GM13977 (cell line): Measurements from ENCODE around the gene NIPAL3.

Source experiments
- DNase-seq: peaks from one replicate; pipeline ENCODE4 v3.0.0; 2012; ENCODE audit warnings: low spot score
- in situ Hi-C: fragments of 300-500 bp; cut with MboI; formaldehyde crosslinking; loops from one replicate; pipeline ENCODE4 v1.12.0; 2022; ENCODE audit warnings: low sequenced_read_pairs, low pct_unique_long_range_greater_than_20kb, mixed read lengths, inconsistent platforms; ENCODE audit not compliant: unreplicated experiment
- TF ChIP-seq, protein P1 (sequence below): IDR thresholded peaks from 2 replicates; pipeline ENCODE4 v1.5.1; 2012; ENCODE audit warnings: mild to moderate bottlenecking, control low read depth; ENCODE audit not compliant: insufficient read depth; ENCODE audit errors: extremely low read depth, missing control alignments

Gene NIPAL3

DNA sequence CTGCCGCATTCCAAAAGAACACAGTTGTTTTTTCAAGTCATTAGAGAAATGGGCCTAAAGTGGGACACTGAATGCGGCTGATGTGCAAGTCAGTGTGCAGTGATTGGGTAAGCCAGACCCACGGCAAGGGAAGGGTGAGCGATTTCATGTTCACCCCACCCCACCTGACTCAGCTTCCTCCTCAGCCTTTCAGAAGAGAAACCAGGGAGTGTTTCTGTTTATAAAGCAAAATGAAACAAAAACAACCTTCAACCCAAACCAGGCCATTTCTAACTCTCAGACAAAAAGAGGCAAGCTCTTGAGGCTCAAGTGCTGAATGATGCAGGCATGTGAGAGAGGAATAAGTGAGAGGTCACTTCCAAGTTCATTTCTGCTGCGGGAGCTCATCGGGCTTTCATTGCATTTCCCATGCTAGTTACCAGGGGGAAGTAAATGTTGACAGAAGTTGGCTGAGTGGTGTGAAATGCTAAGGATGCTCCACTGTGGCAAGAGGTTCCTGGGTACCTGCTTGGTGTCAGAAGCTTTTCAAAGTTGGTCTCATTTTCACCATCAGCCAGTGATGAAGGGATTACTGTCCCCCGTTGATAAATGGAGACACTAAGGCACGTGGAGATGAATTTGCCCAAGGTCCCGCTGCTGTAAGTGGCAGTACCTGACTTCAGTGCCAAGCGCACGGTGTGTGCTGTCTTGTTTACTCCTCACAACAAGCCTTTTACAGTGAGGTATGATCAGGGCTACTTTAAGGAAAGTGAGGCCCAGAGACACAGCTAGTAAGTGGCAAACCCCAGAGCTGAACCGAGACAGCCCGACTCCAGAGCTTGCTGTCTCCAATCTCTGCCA is 31.1 kb upstream of the NIPAL3 start:
- TF ChIP-seq, protein P1, sequence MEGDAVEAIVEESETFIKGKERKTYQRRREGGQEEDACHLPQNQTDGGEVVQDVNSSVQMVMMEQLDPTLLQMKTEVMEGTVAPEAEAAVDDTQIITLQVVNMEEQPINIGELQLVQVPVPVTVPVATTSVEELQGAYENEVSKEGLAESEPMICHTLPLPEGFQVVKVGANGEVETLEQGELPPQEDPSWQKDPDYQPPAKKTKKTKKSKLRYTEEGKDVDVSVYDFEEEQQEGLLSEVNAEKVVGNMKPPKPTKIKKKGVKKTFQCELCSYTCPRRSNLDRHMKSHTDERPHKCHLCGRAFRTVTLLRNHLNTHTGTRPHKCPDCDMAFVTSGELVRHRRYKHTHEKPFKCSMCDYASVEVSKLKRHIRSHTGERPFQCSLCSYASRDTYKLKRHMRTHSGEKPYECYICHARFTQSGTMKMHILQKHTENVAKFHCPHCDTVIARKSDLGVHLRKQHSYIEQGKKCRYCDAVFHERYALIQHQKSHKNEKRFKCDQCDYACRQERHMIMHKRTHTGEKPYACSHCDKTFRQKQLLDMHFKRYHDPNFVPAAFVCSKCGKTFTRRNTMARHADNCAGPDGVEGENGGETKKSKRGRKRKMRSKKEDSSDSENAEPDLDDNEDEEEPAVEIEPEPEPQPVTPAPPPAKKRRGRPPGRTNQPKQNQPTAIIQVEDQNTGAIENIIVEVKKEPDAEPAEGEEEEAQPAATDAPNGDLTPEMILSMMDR = no peak
- peak; percentile 58 for DNase-seq
- in situ Hi-C loops = no loop called here

DNA sequence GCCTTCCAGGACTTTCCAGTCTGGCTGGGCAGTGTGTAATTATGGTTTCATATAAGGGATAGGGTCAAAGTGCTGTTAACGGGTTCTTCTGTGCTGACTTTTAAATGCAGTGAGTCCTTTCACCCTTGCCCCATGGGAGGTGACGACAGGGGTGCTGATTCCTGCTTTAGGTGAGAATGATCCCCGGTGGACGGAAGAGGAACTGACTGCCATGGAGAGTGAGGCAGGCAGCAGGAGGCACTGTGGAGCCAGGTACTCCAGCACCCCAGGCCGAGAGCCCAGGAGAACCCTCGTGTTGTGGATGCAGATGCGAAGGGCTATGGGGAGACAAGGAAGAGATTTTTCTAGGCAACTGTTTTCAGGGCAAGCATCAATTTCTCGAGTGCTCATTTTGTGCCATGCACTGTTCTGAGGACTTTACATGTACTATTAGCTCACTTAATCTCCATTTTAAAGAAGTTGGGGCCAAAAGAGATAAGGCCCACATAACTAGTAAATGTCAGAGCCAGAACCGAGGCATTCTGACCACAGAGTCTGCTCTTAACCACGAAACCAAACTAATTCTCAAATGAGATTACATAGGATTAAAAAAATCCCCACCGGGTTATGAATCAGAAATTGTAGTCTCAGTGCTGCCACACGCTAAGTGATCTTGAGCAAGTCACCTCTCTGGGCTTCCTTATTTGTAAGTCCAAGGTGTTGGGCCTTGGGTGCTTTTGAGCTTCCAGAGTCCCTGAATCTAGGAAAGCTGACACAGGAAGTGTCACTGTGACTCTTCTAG is 30.3 kb upstream of the NIPAL3 start:
- DNase-seq = no peak
- TF ChIP-seq, protein P1 = peak; percentile 78
- in situ Hi-C loops = no loop called here

DNA sequence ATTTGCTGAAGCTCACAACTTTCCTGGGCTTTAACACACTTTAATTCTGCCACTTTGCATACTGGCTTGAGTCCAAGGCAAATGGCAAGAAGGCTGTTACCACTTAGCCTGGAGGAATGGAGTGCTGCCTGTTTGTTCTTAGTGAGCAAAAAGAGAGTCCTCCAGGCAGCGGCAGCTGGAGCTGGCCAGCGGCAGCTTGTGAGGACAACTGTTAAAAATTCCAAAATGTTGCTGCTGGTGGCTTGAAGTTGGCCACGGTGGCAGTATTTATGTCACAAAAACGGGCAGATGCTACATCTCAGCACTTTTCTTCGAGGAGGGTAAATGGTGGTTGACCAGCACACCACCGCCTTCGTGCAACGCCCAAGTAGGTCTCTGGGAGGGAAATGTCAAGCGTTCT is 29.4 kb upstream of the NIPAL3 start:
- in situ Hi-C loops = no loop called here
- DNase-seq = no peak
- TF ChIP-seq, protein P1 = no peak

DNA sequence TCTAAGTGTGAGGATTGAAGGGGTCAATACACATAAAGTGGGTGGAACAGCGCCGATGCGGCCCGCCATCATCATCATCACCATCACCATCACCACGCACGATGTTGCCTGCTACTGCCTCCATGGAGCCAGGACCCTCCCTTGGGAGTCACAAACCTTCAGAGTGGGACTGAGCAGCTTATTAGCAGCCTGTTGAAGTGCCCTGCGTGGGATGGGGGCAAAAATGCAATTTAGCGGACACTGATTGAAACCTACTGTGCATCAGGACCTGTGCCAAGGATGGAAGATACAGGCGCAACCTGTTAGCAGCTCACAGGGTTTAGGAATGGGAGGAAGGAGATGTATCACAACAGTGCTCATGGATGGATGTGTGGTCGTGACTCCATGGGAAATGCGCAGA is 28.7 kb upstream of the NIPAL3 start:
- TF ChIP-seq, protein P1 = no peak
- DNase-seq = no peak
- in situ Hi-C loops = no loop called here

DNA sequence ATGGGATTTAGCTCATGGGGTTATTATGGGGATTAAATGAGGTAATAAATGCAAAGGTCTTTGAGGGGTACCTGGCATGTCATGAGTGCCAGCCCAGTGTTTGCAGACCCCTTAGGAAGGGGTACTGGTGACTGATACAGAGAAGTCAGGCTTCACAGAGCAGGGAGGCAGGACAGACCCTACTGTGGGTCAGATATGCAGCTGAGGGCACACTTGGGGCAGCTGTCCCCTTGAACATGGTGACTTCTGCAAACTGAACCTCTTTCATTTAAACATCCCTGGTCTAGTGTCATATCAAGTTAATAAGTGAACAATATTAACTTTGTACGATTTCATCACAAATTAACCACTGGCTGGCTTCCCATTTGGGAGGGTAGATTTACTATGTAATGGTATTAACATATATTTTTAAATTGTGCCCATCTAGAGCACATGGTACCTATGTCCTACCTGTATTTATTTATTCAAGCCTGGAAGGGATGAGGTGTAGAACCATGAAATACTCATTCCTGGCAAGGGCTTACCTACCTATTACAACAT is 27.9 kb upstream of the NIPAL3 start:
- no peak for DNase-seq
- in situ Hi-C loops = no loop called here
- TF ChIP-seq, protein P1 = no peak

DNA sequence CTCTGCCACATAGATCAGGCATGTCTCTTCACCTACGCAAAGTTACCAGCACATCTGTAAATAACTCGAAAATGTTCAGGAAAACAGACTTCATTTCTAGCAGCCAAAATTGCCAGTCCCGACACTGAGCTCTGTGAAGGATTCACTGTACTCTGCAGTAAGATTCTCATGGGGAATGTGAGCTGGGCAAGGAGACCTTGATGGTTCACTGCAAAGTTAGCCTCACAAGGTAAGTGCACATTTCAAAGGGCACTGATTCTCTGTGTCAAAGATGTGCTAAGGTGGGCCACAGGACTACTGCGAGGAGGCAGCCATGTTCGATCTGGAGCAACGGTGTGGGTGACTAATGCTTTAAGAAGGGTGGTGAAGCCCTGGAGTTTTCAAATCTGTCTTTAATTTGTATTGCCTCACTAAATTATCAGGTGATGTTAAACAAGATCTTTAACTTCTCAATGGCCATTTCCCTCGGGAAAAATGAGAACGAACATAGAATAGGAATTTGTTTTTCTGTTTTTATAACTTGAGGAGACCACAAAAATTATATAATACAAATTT is 27.2 kb upstream of the NIPAL3 start:
- in situ Hi-C loops = no loop called here
- TF ChIP-seq, protein P1 = no peak
- DNase-seq = no peak
